Measurements from ENCODE around the gene FZD1.

- TF ChIP-seq POLR2A (IDR thresholded peaks at IDR 0.05; ENCODE audit: borderline replicate concordance, extremely low read depth, insufficient read depth, insufficient read length) (no peak), CTCF (IDR thresholded peaks at IDR 0.05 in 2 of 3, conservative IDR thresholded peaks at IDR 0.05 in 1 of 3; ENCODE audit: borderline replicate concordance in 1 of 3, insufficient read depth in 1 of 3, low read depth in 2 of 3, low read length in 2 of 3) (no peak), POLR2AphosphoS5 (IDR thresholded peaks at IDR 0.05; ENCODE audit: low read depth, low read length) (no peak), ZFX (IDR thresholded peaks at IDR 0.05) (no peak), RAD21 (IDR thresholded peaks at IDR 0.05; ENCODE audit: low read depth) (no peak), REST (IDR thresholded peaks at IDR 0.05; ENCODE audit: low read depth) (no peak), MAX (IDR thresholded peaks at IDR 0.05) (no peak)
Observed at GRCh38 chr7:91316426-91316825, 52.2 kb downstream of the FZD1 start.
